GM19463 (cell line): ENCODE results near the gene LPCAT4.

Experiments used
- ATAC-seq: cut with Tn5 transposase; IDR thresholded peaks from one replicate; pipeline ENCODE4 v1.9.1; 2021; ENCODE audit warnings: mild to moderate bottlenecking, moderate library complexity; ENCODE audit not compliant: unreplicated experiment

LPCAT4 gene

GRCh38 chr15:34339946-34340345 is 27.1 kb downstream of the LPCAT4 start:
- no peak for ATAC-seq

GRCh38 chr15:34338347-34338746 is 28.6 kb downstream of the LPCAT4 start:
- ATAC-seq = no peak

- ATAC-seq = peak; percentile 79
Observed at GRCh38 chr15:34337557-34338306, 29.3 kb downstream of the LPCAT4 start, which contains the start of gene SLC12A6. SLC12A6 (minus strand) TSS chr15:34337781; CDS start chr15:34336680, 1,101 bp downstream.

- ATAC-seq = no peak
Observed at GRCh38 chr15:34336991-34337556, 29.9 kb downstream of the LPCAT4 start.

GRCh38 chr15:34336231-34336990 is 30.6 kb downstream of the LPCAT4 start:
- ATAC-seq = no peak

- ATAC-seq = no peak
Observed at GRCh38 chr15:34335176-34336032, 31.6 kb downstream of the LPCAT4 start.

GRCh38 chr15:34334672-34335071 is 32.3 kb downstream of the LPCAT4 start:
- ATAC-seq = no peak

- no peak for ATAC-seq
Observed at GRCh38 chr15:34332553-34333120, 34.4 kb downstream of the LPCAT4 start.

- ATAC-seq = no peak
Observed at GRCh38 chr15:34331809-34332208, 35.2 kb downstream of the LPCAT4 start.

- no peak for ATAC-seq
Observed at GRCh38 chr15:34330279-34330678, 36.7 kb downstream of the LPCAT4 start.

- no peak for ATAC-seq
Observed at GRCh38 chr15:34329006-34329405, 38.0 kb downstream of the LPCAT4 start.

GRCh38 chr15:34327906-34328305 is 39.1 kb downstream of the LPCAT4 start:
- ATAC-seq = no peak

- ATAC-seq = no peak
Observed at GRCh38 chr15:34325368-34325767, 41.6 kb downstream of the LPCAT4 start.

- no peak for ATAC-seq
Observed at GRCh38 chr15:34324933-34325332, 42.1 kb downstream of the LPCAT4 start.

- no peak for ATAC-seq
Observed at GRCh38 chr15:34323217-34323616, 43.8 kb downstream of the LPCAT4 start.

- peak; percentile 80 for ATAC-seq
Observed at GRCh38 chr15:34318277-34319079, 48.5 kb downstream of the LPCAT4 start.

GRCh38 chr15:34314491-34315490 is 52.2 kb downstream of the LPCAT4 start:
- ATAC-seq = no peak

- ATAC-seq = no peak
Observed at GRCh38 chr15:34311563-34311962, 55.4 kb downstream of the LPCAT4 start.
